Fibroblast of the aortic adventitia (primary cell): ENCODE data around the gene PRKAG3. TPM values are rescaled to one million over a fixed set of nuclear protein-coding genes. Genes with fewer than 3 reads are reported as not detected.

Experiments
- DNase-seq: peaks from one replicate; pipeline ENCODE4 v3.0.0-alpha.2; 2010; ENCODE audit warnings: low read depth
- H3K4me3 ChIP-seq: 2 replicates; pipeline ENCODE4 v1.5.1; 2011; ENCODE audit warnings: low read depth, mild to moderate bottlenecking, control low read depth, low read length, moderate library complexity
- CTCF ChIP-seq: IDR thresholded peaks from 2 replicates; pipeline ENCODE4 v1.5.1; 2011; ENCODE audit warnings: mild to moderate bottlenecking, low read length, control low read depth, inconsistent platforms; ENCODE audit not compliant: insufficient read depth
- total RNA-seq: library from RNA; depleted of rRNA; stranded (reverse); fragments of >200 nt; gene quantifications from 2 replicates; pipeline ENCODE4 v1.2.3, GENCODE V29; 2012; ENCODE audit warnings: low replicate concordance

Gene PRKAG3
- total RNA-seq, 1 donor = 0.18 TPM

GRCh38 chr2:218877891-218878290, 46.3 kb upstream of the PRKAG3 start:
- TF ChIP-seq CTCF = no peak
- H3K4me3 ChIP-seq = no peak overlapping the region
- DNase-seq = no peak

DNA sequence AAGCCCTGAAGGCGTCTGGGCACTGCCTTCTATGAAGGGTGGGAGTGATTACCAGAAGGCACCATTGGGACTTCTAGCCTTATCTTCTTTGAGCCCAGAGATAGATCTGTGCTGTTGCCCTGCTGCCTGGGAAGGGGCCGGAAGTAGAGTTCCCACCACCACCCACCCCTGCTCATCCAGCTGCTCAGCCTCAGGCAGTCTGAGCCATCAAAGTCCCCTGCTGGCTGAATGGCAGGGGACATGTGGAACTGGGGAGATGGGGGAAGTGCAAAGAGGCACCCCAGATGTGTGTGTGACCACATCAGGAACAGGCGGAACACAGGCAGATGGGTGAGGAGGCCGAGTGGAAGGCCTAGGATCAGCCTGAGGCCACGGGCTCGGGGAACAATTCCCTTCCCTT, 45.7 kb upstream of the PRKAG3 start:
- DNase-seq = no peak
- no peak overlapping the region for H3K4me3 ChIP-seq
- TF ChIP-seq CTCF = no peak

DNA sequence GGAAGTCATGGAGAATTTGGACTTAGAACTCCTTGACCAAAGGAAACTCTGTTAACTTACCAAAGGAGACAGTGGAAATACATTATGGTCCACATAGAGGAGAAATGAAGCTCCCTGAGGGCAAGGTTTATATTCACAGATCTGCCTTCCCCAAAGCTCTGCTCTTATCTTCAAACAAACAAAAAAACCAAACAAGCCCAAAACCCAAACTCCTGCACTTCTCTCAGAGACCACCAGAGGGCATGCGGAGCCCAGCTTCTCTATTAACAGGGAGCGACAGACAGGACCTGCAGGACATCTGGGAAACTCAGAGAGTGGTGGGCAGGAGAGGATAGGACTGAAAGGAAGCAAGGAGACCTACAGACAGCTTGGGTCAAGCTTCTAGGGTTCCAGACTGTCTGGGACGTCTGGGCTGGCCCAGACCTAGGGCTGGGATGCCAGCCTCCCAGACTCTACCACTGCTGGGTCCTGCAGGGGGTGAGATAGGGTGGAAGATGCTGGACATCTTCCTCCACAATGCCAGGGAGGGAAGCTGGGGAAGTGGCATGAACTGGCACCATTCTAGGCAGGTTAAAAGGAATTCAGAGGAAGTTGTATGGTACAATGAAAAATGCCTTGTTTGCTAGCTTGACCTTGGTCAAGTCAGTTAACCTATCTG, 45.1 kb upstream of the PRKAG3 start:
- TF ChIP-seq CTCF = peak; percentile 97
- DNase-seq = peak; percentile 71
- no peak overlapping the region for H3K4me3 ChIP-seq

DNA sequence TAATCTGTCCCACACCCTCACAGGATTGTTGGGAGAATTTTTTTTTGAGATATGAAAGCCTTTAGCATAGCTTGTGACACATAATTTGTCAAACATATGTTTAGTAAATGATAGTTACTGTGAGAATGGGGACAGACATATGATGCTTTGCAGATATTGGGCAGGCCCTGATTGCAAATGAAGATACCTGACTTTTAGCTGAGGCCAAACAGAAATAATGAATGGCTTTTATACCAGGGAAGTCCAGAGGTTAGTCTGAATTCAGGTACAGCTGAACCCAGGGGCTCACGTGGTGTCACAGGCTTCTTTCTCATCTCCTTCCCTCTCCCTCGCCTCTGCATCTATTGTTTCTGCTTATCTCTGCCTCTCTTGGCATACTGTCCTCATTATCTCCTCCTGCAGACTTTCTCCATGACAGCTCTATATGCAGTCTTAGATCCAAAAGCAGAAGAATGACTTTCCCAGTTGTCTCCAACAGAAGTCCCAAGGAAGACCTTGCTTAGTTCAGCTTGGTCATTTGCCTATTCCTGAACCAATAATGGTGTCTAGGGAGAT, 44.2 kb upstream of the PRKAG3 start:
- TF ChIP-seq CTCF = no peak
- H3K4me3 ChIP-seq = no peak overlapping the region
- DNase-seq = no peak

- TF ChIP-seq CTCF = no peak
- no peak overlapping the region for H3K4me3 ChIP-seq
- no peak for DNase-seq
Observed at GRCh38 chr2:218873359-218874194, 42.0 kb upstream of the PRKAG3 start.

DNA sequence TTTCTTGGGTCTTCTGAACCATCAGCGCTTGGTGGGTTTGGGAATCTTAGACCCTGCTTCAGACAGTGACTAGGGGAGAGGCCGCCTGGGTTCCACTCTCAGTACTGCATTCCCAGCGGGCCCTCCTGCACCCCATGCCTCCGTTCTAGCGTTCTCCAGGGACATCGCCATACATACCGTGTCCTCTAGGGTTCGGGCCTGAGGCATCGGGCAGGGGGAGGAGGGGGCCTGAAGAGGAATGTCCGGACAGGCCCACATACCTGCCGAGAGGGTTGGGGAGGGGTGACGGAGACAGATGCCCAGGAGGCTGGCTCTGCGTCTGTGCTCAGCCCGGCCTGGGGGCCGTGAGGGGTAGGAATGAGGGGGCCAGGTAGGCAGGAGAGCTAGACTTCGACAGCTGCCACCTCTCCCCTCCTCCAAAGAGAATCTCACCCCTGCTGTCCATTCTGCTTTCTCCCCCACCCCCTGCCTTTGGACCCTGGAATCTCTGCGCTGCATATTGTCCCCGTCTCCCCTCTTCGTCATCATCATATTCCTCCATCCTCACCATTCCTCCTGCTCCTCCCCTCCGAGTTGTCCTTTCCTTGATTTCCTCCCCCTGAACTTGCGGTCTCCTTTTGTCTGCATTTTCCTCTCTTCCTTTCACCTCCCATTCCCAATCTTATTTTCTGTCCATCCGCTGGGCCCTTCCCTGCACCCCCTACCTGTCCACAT, 41.2 kb upstream of the PRKAG3 start:
- H3K4me3 ChIP-seq = no peak overlapping the region
- TF ChIP-seq CTCF = no peak
- no peak for DNase-seq
